Epidermal melanocyte (primary cell): Measurements from ENCODE around the gene SCAMP5.

Experiments
- DNase-seq: peaks from one replicate; pipeline ENCODE4 v3.0.0; 2011; ENCODE audit warnings: low spot score; ENCODE audit not compliant: insufficient read length

Gene SCAMP5

GRCh38 chr15:75067123-75067830, 71.9 kb downstream of the SCAMP5 start:
- no peak for DNase-seq

GRCh38 chr15:75068748-75069147, 73.4 kb downstream of the SCAMP5 start:
- DNase-seq, result no peak

GRCh38 chr15:75069301-75069925, 74.0 kb downstream of the SCAMP5 start:
- no peak for DNase-seq

- DNase-seq, result no peak
Measured at GRCh38 chr15:75070674-75071073, 75.3 kb downstream of the SCAMP5 start.
